Stimulated activated CD4-positive, alpha-beta T cell treated with anti-CD3 and anti-CD28 coated beads, Interleukin-1b, Interleukin-23, amount 100 ng/mL, for 24 hours (primary cell): ENCODE results near the gene EPHB4.
"Not testable (repeated sequence)": the region's sequence is repeated elsewhere in the genome, so short reads cannot be mapped to it uniquely, and the experiment has no call there.

Experiments used
- DNase-seq, 4 experiments: peaks; one replicate each; pipeline ENCODE4 v3.0.0-alpha.2; 2020; ENCODE audit warnings: low read depth in 4 of 4, low spot score in 1 of 4

EPHB4 gene

DNA sequence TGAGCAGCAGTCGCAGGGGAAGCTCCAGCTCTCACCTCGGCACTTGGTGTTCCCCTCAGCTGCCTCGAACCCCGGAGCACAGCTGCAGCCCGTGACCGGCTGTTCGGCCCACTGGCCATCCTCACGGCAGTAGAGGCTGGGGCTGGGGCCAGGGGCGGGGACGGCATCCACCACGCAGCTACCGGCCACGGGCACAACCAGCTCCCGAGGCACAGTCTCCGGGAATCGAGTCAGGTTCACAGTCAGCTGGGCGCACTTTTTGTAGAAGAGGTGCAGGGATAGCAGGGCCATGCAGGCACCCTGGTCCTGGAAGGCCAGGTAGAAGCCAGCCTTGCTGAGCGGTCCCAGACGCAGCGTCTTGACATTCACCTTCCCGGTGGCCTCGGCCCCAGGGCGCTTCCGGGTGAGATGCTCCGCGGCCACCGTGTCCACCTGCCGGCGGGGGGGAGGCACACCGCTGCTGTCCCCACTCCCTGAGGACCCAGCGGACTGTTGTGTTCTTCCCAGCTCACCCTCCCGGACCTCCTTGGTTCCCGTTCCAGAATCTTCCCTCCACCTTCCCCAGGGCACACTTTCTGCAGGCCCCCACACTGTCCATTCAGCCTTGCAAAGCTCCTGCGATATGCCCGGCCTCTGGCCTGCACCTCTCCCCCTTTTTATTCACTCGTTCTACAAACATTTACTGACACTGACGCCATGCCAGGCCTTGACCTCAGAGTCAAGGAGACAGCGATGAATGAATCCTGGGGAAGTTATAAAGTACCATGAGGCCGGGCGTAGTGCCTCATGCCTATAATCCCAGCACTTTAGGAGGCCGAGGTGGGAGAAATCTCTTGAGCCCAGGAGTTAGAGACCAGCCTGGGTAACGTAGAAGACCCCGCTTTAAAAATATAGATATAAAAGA lies 4.8 kb downstream of the EPHB4 start:
- DNase-seq = no peak

DNA sequence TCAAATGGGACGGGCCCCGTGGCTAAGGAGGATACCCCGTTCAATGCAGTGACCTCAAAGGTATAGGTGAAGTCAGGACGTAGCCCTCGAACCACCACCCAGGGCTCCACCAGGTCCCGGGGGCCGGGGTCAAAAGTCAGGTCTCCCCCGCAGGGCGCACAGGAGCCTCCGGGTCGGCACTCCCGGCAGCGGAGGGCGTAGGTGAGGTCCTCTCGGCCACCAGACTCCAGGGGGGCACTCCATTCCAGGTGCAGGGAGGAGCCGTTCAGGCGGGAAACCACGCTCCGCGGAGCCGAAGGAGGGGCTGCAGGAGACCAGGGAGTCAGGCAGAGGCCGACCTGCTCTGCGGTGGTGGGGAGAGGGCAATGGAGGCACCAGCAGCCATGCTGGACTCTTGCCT lies 7.7 kb downstream of the EPHB4 start:
- no peak for DNase-seq

DNA sequence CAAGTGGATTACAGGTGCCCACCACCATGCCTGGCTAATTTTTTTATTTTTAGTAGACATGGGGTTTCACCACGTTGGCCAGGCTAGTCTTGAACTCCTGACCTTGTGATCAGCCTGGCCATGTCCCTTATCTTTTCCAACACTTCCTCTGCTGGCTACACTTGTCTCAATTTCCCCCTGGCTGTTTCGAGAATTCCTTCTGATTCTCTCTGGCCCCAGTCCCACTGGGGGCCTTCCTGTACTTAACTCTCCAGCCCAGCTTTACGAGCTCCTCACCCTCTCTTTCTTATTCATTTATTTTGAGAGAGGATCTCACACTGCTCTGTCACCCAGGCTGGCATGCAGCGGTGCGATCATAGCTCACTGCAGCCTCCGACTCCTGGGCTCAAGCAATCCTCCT lies 8.5 kb downstream of the EPHB4 start:
- no peak for DNase-seq

DNA sequence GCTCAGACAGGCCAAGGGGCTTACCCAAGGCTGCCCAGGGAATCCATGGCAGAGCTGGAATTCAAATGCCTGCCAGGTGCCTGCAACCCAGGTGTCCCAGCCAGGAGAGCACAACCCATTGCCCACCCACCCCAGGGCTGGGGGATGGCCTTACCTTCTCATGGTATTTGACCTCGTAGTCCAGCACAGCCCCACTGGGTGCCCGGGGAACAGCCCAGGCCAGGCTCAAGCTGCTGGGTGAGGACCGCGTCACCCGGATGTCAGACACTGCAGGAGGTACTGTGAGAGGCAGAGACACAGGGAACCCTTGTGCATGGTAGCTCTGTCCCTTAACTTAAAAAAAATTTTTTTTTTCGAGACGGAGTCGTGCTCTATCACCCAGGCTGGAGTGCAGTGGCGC lies 9.0 kb downstream of the EPHB4 start:
- no peak for DNase-seq

DNA sequence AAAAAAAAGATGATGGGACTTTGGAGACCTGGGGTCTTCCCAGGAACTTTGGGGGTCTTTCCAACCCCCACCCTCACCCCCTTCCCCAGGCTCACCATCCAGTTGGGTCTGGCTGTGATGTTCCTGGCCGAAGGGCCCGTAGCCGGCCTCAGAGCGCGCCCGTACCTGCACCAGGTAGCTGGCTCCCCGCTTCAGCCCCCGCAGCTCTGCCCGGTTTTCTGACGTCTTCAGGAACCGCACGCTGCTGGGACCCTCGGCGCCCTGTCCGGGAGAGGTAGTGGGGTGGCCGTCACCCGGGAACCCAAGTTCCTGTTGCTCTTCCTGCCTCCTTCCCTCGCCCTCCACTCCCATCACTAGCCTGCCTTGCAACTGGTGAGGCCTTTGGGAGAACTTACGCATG lies 10.2 kb downstream of the EPHB4 start:
- no peak for DNase-seq

DNA sequence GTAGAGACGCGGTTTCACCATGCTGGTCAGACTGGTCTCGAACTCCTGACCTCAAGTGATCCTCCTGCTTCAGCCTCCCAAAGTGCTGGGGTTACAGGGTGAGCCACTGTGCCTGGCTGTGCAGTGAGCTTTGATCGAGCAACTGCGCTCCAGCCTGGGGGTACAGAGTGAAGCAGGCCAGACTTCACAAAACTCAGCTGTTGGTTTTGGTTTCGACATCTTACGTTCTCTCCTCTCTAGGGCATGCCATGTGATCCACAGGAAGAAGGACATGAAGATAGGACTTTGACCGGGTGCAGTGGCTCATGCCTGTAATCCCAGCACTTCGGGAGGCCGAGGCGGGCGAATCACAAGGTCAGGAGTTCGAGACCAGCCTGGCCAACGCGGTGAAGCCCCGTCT lies 10.8 kb downstream of the EPHB4 start:
- not testable (repeated sequence) for DNase-seq

DNA sequence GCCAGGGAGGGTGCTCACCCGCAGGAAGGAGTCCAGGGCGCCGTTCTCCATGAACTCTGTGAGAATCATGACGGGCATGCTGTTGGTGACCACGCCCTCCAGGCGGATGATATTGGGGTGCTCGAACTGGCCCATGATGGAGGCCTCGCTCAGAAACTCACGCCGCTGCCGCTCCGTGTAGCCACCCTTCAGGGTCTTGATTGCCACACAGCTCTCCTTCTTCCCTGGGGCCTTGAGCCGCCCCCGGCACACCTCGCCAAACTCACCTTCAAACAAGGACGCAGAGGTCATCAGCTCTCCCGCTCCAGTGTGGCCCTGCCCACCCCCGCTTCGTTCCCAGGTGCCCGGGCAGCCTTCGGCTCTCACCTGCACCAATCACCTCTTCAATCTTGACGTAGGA lies 14.6 kb downstream of the EPHB4 start:
- no peak for DNase-seq

DNA sequence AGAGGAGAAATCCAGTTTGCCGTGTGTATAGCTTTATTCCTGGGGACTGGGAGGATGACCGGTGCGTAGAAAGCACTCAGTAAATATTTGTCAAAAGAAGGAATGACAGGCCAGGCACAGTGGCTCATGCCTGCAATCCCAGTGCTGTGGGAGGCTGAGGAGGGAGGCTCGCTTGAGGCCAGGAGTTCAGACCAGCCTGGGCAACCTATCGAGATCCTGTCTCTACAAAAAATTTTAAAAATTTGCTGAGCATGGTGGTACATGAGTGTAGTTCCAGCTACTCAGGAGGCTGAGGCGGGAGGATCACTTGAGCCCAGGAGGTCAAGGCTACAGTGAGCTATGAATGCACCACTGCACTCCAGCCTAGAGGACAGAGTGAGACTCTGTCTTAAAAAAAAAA lies 15.8 kb downstream of the EPHB4 start:
- no peak for DNase-seq

DNA sequence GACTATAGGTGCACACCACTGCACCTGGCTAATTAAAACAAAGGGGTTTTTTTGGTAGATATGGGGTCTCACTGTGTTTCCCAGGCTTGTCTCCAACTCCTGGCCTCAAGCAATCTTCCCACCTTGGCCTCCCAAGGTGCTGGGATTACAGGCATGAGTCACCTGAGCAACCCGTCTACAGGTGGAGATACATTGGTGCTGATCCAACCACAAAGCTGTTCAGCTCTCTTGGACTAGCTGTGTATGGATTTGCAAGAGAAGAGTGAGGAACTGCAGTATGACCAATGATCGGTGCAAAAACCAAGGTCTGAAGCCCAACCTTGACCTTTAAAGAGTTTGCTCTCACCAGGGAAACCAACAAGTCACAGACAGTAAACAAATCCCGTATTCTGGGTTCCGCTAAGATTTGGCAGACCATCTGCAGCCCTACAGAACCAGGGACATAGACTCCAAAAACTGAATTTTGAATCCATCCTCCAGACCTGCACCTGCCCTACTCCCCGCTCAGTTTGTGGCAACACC lies 18.9 kb downstream of the EPHB4 start:
- no peak for DNase-seq

DNA sequence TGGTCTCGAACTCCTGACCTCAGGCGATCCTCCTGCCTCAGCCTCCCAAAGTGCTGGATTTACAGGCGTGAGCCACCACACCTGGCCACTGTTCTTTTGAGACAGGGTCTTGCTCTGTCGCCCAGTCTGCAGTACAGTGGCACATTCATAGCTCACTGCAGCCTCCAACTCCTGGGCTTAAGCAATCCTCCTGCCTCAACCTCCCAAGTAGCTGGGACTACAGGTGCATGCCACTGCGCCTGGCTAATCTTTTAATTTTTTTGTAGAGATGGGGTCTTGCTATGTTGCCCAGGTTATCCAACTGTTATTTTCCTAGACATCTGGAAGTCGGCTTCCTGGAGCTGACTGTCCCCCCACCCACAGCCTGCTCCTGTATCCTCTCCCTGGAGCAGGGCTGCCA lies 20.4 kb downstream of the EPHB4 start:
- not testable (repeated sequence) for DNase-seq

DNA sequence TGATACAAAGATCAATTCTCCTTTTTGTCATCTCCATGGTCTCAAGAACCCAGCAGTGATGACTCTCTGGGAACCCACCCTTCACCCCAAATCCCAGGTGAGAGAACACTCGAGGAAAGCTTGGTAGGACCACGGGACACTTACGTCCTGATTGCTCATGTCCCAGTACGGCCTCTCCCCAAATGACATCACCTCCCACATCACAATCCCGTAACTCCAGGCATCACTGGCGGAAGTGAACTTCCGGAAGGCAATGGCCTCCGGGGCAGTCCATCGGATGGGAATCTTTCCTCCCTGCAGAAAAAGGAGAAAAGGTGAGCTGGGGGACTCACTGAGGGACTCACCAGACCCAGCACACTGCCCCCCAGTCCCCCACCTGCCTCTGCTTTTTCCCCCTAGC lies 21.0 kb downstream of the EPHB4 start:
- no peak for DNase-seq

DNA sequence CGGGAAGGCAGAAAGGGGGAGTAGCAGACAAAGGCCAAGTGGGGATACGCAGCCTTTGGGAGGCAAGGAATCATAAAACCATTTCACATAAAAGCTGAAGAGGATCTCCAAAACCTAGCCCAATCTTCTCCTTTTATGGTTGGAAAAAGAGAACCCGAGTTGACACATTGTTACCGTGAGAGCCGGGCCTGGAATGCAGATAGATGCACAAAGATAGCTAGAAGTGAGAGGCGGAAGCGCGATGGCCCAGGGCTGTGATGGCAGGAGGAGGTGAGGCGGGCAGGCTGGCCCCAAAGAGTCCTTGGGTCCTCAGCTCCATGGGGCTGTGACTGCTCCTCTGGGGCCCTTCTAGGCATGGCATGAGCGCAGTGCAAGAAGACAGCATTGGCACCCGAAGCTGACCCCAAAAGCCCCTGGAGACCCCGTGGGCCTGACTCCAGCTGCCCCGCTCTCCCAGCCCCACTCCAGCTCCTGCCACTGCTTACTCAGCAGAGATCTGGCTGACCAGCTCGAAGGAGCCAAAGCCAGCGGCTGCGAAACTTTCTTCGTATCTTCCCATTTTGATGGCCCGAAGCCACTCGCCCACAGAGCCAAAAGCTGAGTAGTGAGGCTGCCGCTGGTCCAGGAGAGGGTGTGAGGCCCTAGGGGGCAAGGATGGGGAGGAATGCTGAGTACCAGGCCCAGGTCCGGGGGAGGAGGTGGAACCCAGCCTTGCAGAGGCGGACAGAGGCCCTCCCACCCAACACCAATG lies 22.5 kb downstream of the EPHB4 start:
- no peak for DNase-seq

DNA sequence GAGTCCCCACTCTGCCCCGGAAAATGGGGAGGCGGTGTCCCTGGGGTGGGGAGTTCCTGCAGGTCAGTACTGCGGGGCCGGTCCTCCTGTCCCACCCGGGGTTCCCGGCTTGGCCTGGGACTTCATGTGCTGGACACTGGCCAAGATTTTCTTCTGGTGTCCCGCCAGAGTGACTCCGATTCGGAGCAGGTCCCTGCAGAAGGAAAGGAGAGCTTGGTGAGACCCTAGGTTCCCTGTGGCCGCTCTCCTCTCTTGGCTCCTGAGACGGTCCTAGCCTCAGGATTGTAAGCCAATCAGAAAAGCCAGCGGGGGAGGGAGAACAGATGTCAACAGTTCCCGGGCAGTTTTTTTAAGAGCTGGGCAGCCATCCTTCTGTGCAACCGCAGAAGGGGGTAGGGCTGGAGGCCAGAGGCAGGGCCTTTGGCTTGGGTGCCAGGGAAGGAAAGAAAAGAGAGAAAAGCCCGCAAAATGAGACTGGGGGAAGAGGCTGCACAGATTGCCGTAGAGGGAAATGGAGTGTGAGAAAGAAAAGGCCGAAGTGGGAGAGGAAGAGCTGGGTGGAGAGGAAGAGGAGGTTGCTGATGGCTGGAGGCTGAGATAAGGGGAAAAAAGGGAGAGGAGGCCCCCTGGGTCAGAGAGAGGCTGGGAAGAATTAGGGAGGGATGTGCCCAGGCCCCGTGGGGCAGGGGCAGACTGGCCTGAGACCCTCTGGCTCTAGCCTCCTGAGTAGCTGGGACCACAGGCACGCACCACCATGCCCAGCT lies 23.7 kb downstream of the EPHB4 start:
- no peak for DNase-seq

DNA sequence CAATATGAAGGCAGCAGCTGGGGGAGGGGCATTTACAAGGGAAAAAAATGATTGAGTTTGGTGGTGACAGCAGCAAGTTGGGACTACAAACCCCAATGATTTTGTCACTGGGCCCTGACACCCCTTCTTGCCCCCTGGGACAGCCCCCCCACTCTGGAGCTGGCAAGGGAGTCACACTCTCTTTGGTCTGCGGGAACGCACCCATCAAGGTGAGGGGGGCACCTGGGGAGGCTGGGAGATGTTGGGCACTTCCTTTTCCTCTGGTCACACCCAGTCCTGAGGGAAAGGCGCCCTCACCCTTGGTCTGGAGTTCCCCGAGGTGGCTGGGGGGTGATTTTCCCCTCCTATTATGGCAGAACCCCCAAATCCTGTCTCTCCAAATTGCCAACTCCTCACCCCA lies 24.4 kb downstream of the EPHB4 start:
- DNase-seq = no peak

DNA sequence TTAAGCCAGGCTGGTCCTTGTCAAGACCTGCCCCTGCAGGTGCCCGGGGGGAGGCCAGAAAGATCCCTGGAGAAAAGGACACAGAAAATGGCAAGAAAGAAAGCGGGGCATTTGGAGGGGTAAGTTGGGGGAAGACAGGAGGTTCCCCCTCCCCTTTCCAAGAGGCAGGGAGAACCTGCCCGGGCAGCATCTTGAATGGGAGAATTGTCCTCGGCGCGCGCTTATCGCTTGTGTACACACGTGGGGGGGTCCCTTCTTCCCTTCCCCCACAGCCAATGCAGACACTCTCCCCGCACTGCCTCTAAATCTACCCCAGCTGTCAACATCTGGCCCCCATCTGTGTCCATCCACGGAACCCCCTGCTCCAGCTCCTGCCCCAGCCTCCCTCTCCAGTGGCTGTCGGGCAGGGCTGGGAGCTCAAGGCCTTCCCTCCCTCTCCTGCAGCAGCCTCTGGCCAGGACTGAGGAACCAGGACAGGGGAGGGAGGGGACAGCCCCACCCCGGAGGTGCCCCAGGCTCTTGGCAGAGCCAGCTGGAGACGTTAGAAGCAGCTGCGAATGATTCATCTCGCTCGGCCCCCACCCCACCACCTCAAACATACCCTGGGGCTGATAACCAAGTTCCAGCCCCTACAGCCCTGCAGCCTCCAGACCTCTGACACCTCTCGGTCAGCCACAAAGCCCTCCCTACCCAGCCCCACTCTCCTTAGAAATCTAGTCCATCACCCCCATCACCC lies 25.3 kb downstream of the EPHB4 start:
- no peak for DNase-seq

DNA sequence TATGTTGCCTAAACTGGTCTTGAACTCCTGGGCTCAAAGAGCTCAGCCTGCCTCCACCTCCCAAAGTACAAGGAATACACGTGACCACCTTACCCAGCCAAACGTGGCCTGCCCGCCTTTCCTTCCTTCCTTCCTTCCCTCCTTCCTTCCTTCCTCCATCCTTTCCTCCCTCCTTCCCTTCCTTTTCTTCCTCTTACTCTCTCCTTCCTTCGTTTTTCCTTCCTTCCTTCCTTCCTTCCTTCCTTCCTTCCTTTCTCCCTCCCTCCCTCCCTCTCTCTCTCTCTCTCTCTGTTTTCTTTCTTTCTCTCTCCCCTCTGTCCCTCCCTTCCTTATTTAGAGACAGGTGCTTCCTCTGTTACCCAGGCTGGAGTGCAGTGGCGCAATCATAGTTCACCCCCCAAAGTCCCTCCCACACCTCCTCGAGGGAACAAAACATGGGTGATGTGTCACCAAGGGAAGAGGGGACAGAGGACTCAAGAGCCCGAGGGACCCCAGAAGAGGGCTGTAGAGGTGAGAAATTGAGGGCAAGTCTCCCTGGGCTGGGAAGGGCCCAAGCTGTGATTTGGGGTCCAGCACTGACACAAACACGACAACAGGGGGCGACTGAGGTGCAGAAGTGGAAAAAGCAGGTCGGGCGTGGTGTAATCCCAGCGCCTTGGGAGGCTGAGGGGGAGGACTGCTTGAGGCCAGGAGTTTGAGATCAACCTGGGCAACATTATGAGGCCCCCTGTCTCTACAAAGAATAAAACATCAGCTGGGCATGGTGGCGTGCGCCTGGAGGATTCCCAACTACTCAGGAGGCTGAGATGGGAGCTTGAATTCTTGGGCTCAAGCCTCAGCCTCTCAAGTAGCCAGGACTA lies 28.1 kb downstream of the EPHB4 start:
- DNase-seq = peak in 3 of 4 experiments; percentile 23 to 48 (median 40)

DNA sequence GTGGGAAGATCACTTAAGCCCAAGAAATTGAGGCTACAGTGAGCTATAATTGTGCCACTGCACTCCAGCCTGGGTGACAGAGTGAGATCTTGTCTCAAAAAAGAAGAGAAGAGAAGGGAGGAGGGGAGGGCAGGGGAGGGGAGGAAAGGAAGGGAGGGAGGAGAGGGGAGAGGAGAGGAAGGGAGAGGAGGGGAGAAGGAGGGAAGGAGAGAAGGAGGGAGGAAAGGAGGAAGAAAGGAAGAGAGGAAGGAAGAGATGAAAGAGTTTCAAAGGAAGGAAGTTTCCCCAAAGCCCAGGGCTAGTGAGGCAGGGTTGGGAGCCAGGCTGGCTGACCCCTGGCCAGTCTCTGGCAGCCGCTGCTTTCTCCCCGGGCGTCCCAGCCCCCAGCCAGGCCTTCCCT lies 32.6 kb downstream of the EPHB4 start:
- DNase-seq = no peak

DNA sequence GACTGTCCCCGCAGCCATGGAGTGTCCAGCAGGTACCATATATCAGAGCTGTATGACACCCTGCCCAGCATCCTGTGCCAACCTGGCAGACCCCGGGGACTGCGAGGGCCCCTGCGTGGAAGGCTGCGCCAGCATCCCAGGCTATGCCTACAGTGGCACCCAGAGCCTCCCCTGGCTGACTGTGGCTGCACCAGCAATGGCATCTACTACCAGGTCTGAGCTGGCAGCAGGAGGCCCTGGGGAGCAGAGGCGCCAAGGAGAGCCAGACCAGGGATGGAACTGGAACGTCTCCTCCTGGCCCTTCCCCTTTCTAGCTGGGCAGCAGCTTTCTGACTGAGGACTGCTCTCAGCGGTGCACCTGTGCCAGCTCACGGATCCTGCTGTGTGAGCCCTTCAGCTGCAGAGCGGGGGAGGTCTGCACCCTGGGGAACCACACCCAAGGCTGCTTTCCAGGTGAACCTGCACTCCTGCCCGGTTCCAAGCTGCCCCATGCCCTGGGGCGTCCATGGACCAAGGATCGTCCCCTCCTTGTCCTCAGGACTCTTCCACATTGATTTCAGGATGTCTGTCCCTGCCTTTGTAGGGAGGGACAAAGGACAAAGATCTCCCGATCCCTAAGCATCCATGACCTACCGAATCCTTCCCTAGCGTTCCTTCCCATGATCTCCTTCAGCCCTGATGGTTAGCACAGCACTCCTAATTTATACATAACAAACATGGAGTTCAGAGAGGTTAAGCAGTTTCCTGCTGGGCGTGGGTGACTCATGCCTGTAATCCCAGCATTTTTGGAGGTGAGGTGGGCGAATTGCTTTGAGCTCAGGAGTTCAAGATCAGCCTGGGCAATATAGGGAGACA lies 33.3 kb downstream of the EPHB4 start:
- DNase-seq = no peak
